K562 (cell line): Measurements from ENCODE around the gene ICA1L.

Experiments used
- AFF4 ChIP-seq: sonication (generic); formaldehyde crosslinking; IDR thresholded peaks from 2 replicates; pipeline ENCODE4 v1.8.0; 2023; ENCODE audit warnings: mild to moderate bottlenecking, missing genetic modification reagents
- CTCF ChIP-seq, 3 experiments: IDR thresholded peaks in 2 of 3; conservative IDR thresholded peaks in 1 of 3; 2 replicates each; pipeline ENCODE4 v1.5.1; 2011 to 2012; ENCODE audit warnings: low read length in 3 of 3, mild to moderate bottlenecking in 3 of 3, control low read depth in 2 of 3, improper control_type of control experiment in 1 of 3, inconsistent platforms in 1 of 3, low read depth in 1 of 3, mixed read lengths in 1 of 3, moderate library complexity in 1 of 3; ENCODE audit not compliant: insufficient read depth in 2 of 3
- HOMEZ ChIP-seq: fragments of 250-450 bp; sonication (Bioruptor Pico); IDR thresholded peaks from 2 replicates; pipeline ENCODE4 v1.4.0; 2020; ENCODE audit warnings: mild to moderate bottlenecking, moderate library complexity
- LEF1 ChIP-seq: fragments of 450-650 bp; IDR thresholded peaks from 2 replicates; pipeline ENCODE4 v1.6.1; 2016; ENCODE audit warnings: mild to moderate bottlenecking
- POLR2AphosphoS2 ChIP-seq: IDR thresholded peaks from 2 replicates; pipeline ENCODE4 v1.6.1; 2012; ENCODE audit warnings: low read length, improper control_type of control experiment
- TBL1XR1 ChIP-seq, 2 experiments: IDR thresholded peaks; 2 replicates each; pipeline ENCODE4 v1.6.1; 2012; ENCODE audit warnings: improper control_type of control experiment in 2 of 2, low read length in 2 of 2, mild to moderate bottlenecking in 1 of 2
- ZFP91 ChIP-seq: sonication (generic); formaldehyde crosslinking; IDR thresholded peaks from 2 replicates; pipeline ENCODE4 v1.8.0; 2022; ENCODE audit warnings: mild to moderate bottlenecking, missing genetic modification reagents
- ZNF609 ChIP-seq: sonication (generic); formaldehyde crosslinking; IDR thresholded peaks from 2 replicates; pipeline ENCODE4 v1.8.1; 2023; ENCODE audit warnings: missing genetic modification reagents, mild to moderate bottlenecking, borderline replicate concordance

GRCh38 chr2:202908186-202908585 is 36.6 kb upstream of the ICA1L start:
- TF ChIP-seq ZNF609 (CRISPR knock-in tag) (no peak), AFF4 (CRISPR knock-in tag) (no peak), TBL1XR1 (IDR thresholded peaks at IDR 0.05; ENCODE audit: low read length in 2 of 2) (no peak), POLR2AphosphoS2 (no peak), CTCF (IDR thresholded peaks at IDR 0.05 in 2 of 3, conservative IDR thresholded peaks at IDR 0.05 in 1 of 3; ENCODE audit: insufficient read depth in 2 of 3, low read depth in 1 of 3, low read length in 3 of 3) (no peak), LEF1 (no peak), ZFP91 (CRISPR knock-in tag) (no peak), HOMEZ (CRISPR knock-in tag) (no peak)
